GM12878 (cell line): Measurements from ENCODE around the gene SLC4A1. TPM values are rescaled to one million over a fixed set of nuclear protein-coding genes. Genes with fewer than 3 reads are reported as not detected.

Experiments
- microRNA-seq: library from miRNA; unstranded; fragments of <30 nt; microRNA quantifications from one replicate; pipeline ENCODE4, GENCODE V29; 2018
- polyA plus RNA-seq, 11 experiments: library from polyadenylated mRNA; depleted of rRNA in 4 of 11; unstranded in 6 of 11; stranded (reverse) in 5 of 11; fragments of >200 nt; fragmentation: Nextera tagmentation in 4 of 11; fragmentation: Illumina TruSeq in 1 of 11; extraction: Ambion mirVana in 4 of 11; extraction: Trizol in 1 of 11; gene quantifications; 1 replicate in 1 of 11; 2 replicates in 10 of 11; pipeline versions ENCODE4 v1.2.1 to v1.2.3, GENCODE V29; 2011 to 2016; ENCODE audit warnings: inconsistent platforms in 2 of 11, missing spikeins in 2 of 11, low read depth in 1 of 11
- small RNA-seq: library from RNA; depleted of rRNA; stranded (forward); fragments of <200 nt; gene quantifications from one replicate; pipeline ENCODE3, GENCODE V24; 2014
- total RNA-seq, 4 experiments: library from RNA; depleted of rRNA in 3 of 4; stranded (reverse); fragments of >200 nt in 3 of 4; fragmentation: Illumina TruSeq in 1 of 4; extraction: Trizol in 1 of 4; gene quantifications; 2 replicates each; pipeline versions ENCODE4 v1.2.1 to v1.2.3, GENCODE V29; 2013 to 2021

Gene SLC4A1
- total and polyA plus RNA-seq, 10 of the 15 experiments (the other 5 are each of a cell fraction or from before 2014, with no cell fraction given) = 0.03 TPM; not detected in 9

Small RNA genes within 50 kb of the gene (microRNA-seq; reads per million reads assigned to microRNA genes)
- gene MIR6782 = 0.94 reads per million

Small RNA genes within 50 kb of the gene (small RNA-seq; reads per million reads assigned to genes)
- gene MIR6782 = not detected
- not detected for gene RF00012
- gene RN7SL507P = not detected
- not detected for gene RNU6-453P

Other genes with a start within 250 kb of the SLC4A1 start
Only the 7 nearest of the 14 such genes appear.
- 23.8 and 24.0 TPM in 2 replicates for gene TMUB2, start 81.2 kb downstream of the SLC4A1 start, total RNA-seq (2014; rRNA removed)
- gene TMUB2, start 81.2 kb downstream of the SLC4A1 start, total RNA-seq (2014; rRNA removed; fragmentation: Illumina TruSeq; extraction: Trizol) = 10.3 and 10.6 TPM in 2 replicates
- 18.5 and 20.1 TPM in 2 replicates for gene TMUB2, start 81.2 kb downstream of the SLC4A1 start, total RNA-seq (2021)
- 16.1 and 20.8 TPM in 2 replicates for gene TMUB2, start 81.2 kb downstream of the SLC4A1 start, polyA plus RNA-seq (2011; rRNA removed)
- 10.0 and 19.2 TPM in 2 replicates for gene TMUB2, start 81.2 kb downstream of the SLC4A1 start, polyA plus RNA-seq (2014; fragmentation: Illumina TruSeq; extraction: Trizol)
- 1 to 10 TPM; 4.3 to 5.9 TPM for gene TMUB2, start 81.2 kb downstream of the SLC4A1 start, polyA plus RNA-seq (2014; fragmentation: Nextera tagmentation; extraction: Ambion mirVana)
- 29.6 and 34.0 TPM in 2 replicates for gene TMUB2, start 81.2 kb downstream of the SLC4A1 start, polyA plus RNA-seq (2014; rRNA removed)
- 10 to 100 TPM; 21.0 to 21.3 TPM for gene TMUB2, start 81.2 kb downstream of the SLC4A1 start, polyA plus RNA-seq (2016; fragmentation: Nextera tagmentation; extraction: Ambion mirVana)
- 35.4 and 41.2 TPM in 2 replicates for gene ATXN7L3, start 68.3 kb downstream of the SLC4A1 start, total RNA-seq (2014; rRNA removed)
- 26.8 and 27.6 TPM in 2 replicates for gene ATXN7L3, start 68.3 kb downstream of the SLC4A1 start, total RNA-seq (2014; rRNA removed; fragmentation: Illumina TruSeq; extraction: Trizol)
- gene ATXN7L3, start 68.3 kb downstream of the SLC4A1 start, total RNA-seq (2021) = 75.5 and 78.7 TPM in 2 replicates
- gene ATXN7L3, start 68.3 kb downstream of the SLC4A1 start, polyA plus RNA-seq (2011; rRNA removed) = 36.1 and 41.3 TPM in 2 replicates
- 27.7 and 37.9 TPM in 2 replicates for gene ATXN7L3, start 68.3 kb downstream of the SLC4A1 start, polyA plus RNA-seq (2014; fragmentation: Illumina TruSeq; extraction: Trizol)
- 1 to 10 TPM in 1 of 2 experiments, under 1 TPM in 1; 0.71 to 2.3 TPM for gene ATXN7L3, start 68.3 kb downstream of the SLC4A1 start, polyA plus RNA-seq (2014; fragmentation: Nextera tagmentation; extraction: Ambion mirVana)
- gene ATXN7L3, start 68.3 kb downstream of the SLC4A1 start, polyA plus RNA-seq (2014; rRNA removed) = 44.8 and 48.6 TPM in 2 replicates
- 1 to 10 TPM; 6.8 to 8.8 TPM for gene ATXN7L3, start 68.3 kb downstream of the SLC4A1 start, polyA plus RNA-seq (2016; fragmentation: Nextera tagmentation; extraction: Ambion mirVana)
- gene UBTF, start 48.5 kb downstream of the SLC4A1 start, total RNA-seq (2014; rRNA removed) = 91.9 and 92.2 TPM in 2 replicates
- gene UBTF, start 48.5 kb downstream of the SLC4A1 start, total RNA-seq (2014; rRNA removed; fragmentation: Illumina TruSeq; extraction: Trizol) = 71.8 and 80.6 TPM in 2 replicates
- gene UBTF, start 48.5 kb downstream of the SLC4A1 start, total RNA-seq (2021) = 118 and 124 TPM in 2 replicates
- gene UBTF, start 48.5 kb downstream of the SLC4A1 start, polyA plus RNA-seq (2011; rRNA removed) = 28.5 and 32.9 TPM in 2 replicates
- 78.4 and 110 TPM in 2 replicates for gene UBTF, start 48.5 kb downstream of the SLC4A1 start, polyA plus RNA-seq (2014; fragmentation: Illumina TruSeq; extraction: Trizol)
- gene UBTF, start 48.5 kb downstream of the SLC4A1 start, polyA plus RNA-seq (2014; fragmentation: Nextera tagmentation; extraction: Ambion mirVana) = 1 to 10 TPM; 2.2 to 4.3 TPM
- gene UBTF, start 48.5 kb downstream of the SLC4A1 start, polyA plus RNA-seq (2014; rRNA removed) = 79.5 and 89.3 TPM in 2 replicates
- 10 to 100 TPM; 77.0 to 79.8 TPM for gene UBTF, start 48.5 kb downstream of the SLC4A1 start, polyA plus RNA-seq (2016; fragmentation: Nextera tagmentation; extraction: Ambion mirVana)
- gene RUNDC3A, start 40.5 kb upstream of the SLC4A1 start, total RNA-seq (2014; rRNA removed) = not detected in 2 replicates
- gene RUNDC3A, start 40.5 kb upstream of the SLC4A1 start, total RNA-seq (2014; rRNA removed; fragmentation: Illumina TruSeq; extraction: Trizol) = not detected in 2 replicates
- gene RUNDC3A, start 40.5 kb upstream of the SLC4A1 start, total RNA-seq (2021) = not detected in 2 replicates
- 0.07 TPM in 1 of 2 replicates, not detected in the other for gene RUNDC3A, start 40.5 kb upstream of the SLC4A1 start, polyA plus RNA-seq (2011; rRNA removed)
- not detected in 2 replicates for gene RUNDC3A, start 40.5 kb upstream of the SLC4A1 start, polyA plus RNA-seq (2014; fragmentation: Illumina TruSeq; extraction: Trizol)
- gene RUNDC3A, start 40.5 kb upstream of the SLC4A1 start, polyA plus RNA-seq (2014; fragmentation: Nextera tagmentation; extraction: Ambion mirVana) = not detected
- gene RUNDC3A, start 40.5 kb upstream of the SLC4A1 start, polyA plus RNA-seq (2014; rRNA removed) = 0.36 TPM in 1 of 2 replicates, not detected in the other
- gene RUNDC3A, start 40.5 kb upstream of the SLC4A1 start, polyA plus RNA-seq (2016; fragmentation: Nextera tagmentation; extraction: Ambion mirVana) = under 1 TPM in 1 of 2 experiments, not detected in 1; 0.17 TPM
- 175 and 192 TPM in 2 replicates for gene SLC25A39, start 56.7 kb upstream of the SLC4A1 start, total RNA-seq (2014; rRNA removed)
- 85.8 and 95.1 TPM in 2 replicates for gene SLC25A39, start 56.7 kb upstream of the SLC4A1 start, total RNA-seq (2014; rRNA removed; fragmentation: Illumina TruSeq; extraction: Trizol)
- 190 and 198 TPM in 2 replicates for gene SLC25A39, start 56.7 kb upstream of the SLC4A1 start, total RNA-seq (2021)
- 27.2 and 62.1 TPM in 2 replicates for gene SLC25A39, start 56.7 kb upstream of the SLC4A1 start, polyA plus RNA-seq (2011; rRNA removed)
- gene SLC25A39, start 56.7 kb upstream of the SLC4A1 start, polyA plus RNA-seq (2014; fragmentation: Illumina TruSeq; extraction: Trizol) = 21.0 and 108 TPM in 2 replicates
- 1 to 10 TPM; 3.5 to 7.5 TPM for gene SLC25A39, start 56.7 kb upstream of the SLC4A1 start, polyA plus RNA-seq (2014; fragmentation: Nextera tagmentation; extraction: Ambion mirVana)
- gene SLC25A39, start 56.7 kb upstream of the SLC4A1 start, polyA plus RNA-seq (2014; rRNA removed) = 227 and 273 TPM in 2 replicates
- gene SLC25A39, start 56.7 kb upstream of the SLC4A1 start, polyA plus RNA-seq (2016; fragmentation: Nextera tagmentation; extraction: Ambion mirVana) = 100 to 1,000 TPM; 242 to 270 TPM
- gene GRN, start 77.2 kb upstream of the SLC4A1 start, total RNA-seq (2014; rRNA removed) = 275 and 367 TPM in 2 replicates
- 64.5 and 85.4 TPM in 2 replicates for gene GRN, start 77.2 kb upstream of the SLC4A1 start, total RNA-seq (2014; rRNA removed; fragmentation: Illumina TruSeq; extraction: Trizol)
- 361 and 389 TPM in 2 replicates for gene GRN, start 77.2 kb upstream of the SLC4A1 start, total RNA-seq (2021)
- gene GRN, start 77.2 kb upstream of the SLC4A1 start, polyA plus RNA-seq (2011; rRNA removed) = 10.5 and 58.2 TPM in 2 replicates
- 30.9 and 120 TPM in 2 replicates for gene GRN, start 77.2 kb upstream of the SLC4A1 start, polyA plus RNA-seq (2014; fragmentation: Illumina TruSeq; extraction: Trizol)
- 10 to 100 TPM; 22.3 to 33.2 TPM for gene GRN, start 77.2 kb upstream of the SLC4A1 start, polyA plus RNA-seq (2014; fragmentation: Nextera tagmentation; extraction: Ambion mirVana)
- gene GRN, start 77.2 kb upstream of the SLC4A1 start, polyA plus RNA-seq (2014; rRNA removed) = 158 and 192 TPM in 2 replicates
- 100 to 1,000 TPM; 351 to 363 TPM for gene GRN, start 77.2 kb upstream of the SLC4A1 start, polyA plus RNA-seq (2016; fragmentation: Nextera tagmentation; extraction: Ambion mirVana)
- 1.1 and 1.3 TPM in 2 replicates for gene FAM171A2, start 95.7 kb upstream of the SLC4A1 start, total RNA-seq (2014; rRNA removed)
- gene FAM171A2, start 95.7 kb upstream of the SLC4A1 start, total RNA-seq (2014; rRNA removed; fragmentation: Illumina TruSeq; extraction: Trizol) = 0.09 and 0.36 TPM in 2 replicates
- 1.3 and 1.7 TPM in 2 replicates for gene FAM171A2, start 95.7 kb upstream of the SLC4A1 start, total RNA-seq (2021)
- 0.04 and 0.18 TPM in 2 replicates for gene FAM171A2, start 95.7 kb upstream of the SLC4A1 start, polyA plus RNA-seq (2011; rRNA removed)
- 0.13 TPM in 1 of 2 replicates, not detected in the other for gene FAM171A2, start 95.7 kb upstream of the SLC4A1 start, polyA plus RNA-seq (2014; fragmentation: Illumina TruSeq; extraction: Trizol)
- under 1 TPM in 1 of 2 experiments, not detected in 1; 0.09 TPM for gene FAM171A2, start 95.7 kb upstream of the SLC4A1 start, polyA plus RNA-seq (2014; fragmentation: Nextera tagmentation; extraction: Ambion mirVana)
- gene FAM171A2, start 95.7 kb upstream of the SLC4A1 start, polyA plus RNA-seq (2014; rRNA removed) = 0.82 and 1.1 TPM in 2 replicates
- gene FAM171A2, start 95.7 kb upstream of the SLC4A1 start, polyA plus RNA-seq (2016; fragmentation: Nextera tagmentation; extraction: Ambion mirVana) = under 1 TPM in 1 of 2 experiments, not detected in 1; 0.08 TPM